ENCODE results near the gene SLC35D2. TPM values are rescaled to one million over a fixed set of nuclear protein-coding genes. Genes with fewer than 3 reads are reported as not detected.

SLC35D2 gene
- total RNA-seq, 1 experiment from 2014 or later, result 20.1 TPM

GRCh38 chr9:96299823-96300222, 83.7 kb downstream of the SLC35D2 start:
- BruUV-seq (replicated peaks), result no TSS peak
- CTCF ChIA-PET, result no interaction called here
- H3K27me3 Mint-ChIP-seq (ENCODE audit: unreplicated experiment), result no peaks in the 10 kb centered on the region

GRCh38 chr9:96294159-96294545, 89.4 kb downstream of the SLC35D2 start:
- Mint-ChIP-seq H3K27me3 (ENCODE audit: unreplicated experiment) (no peaks in the 10 kb centered on the region), H3K4me3 (ENCODE audit: low read depth, unreplicated experiment) (no peak overlapping the region), H3K27ac (ENCODE audit: unreplicated experiment) (no peak overlapping the region), H3K4me1 (ENCODE audit: low read depth, unreplicated experiment) (no peaks in the 10 kb centered on the region), H3K9me3 (ENCODE audit: low read depth, unreplicated experiment) (no peaks in the 10 kb centered on the region), H3K36me3 (ENCODE audit: insufficient read depth, unreplicated experiment) (no peaks in the 10 kb centered on the region)
- no TSS peak for BruUV-seq (replicated peaks)
- no peak for TF ChIP-seq CTCF (IDR thresholded peaks at IDR 0.05; ENCODE audit: unreplicated experiment)
- no peak for DNase-seq
- intact Hi-C loops (cut with micrococcal nuclease; ENCODE audit: unreplicated experiment), result no loop called here
- CTCF ChIA-PET, result no interaction called here

More at GRCh38 chr9:96299823-96300222, 83.7 kb downstream of the SLC35D2 start:
- DNase-seq, result no peak
- TF ChIP-seq CTCF (IDR thresholded peaks at IDR 0.05; ENCODE audit: unreplicated experiment), result no peak
- Mint-ChIP-seq H3K9me3 (ENCODE audit: low read depth, unreplicated experiment) (peaks cover 6% of the 10 kb centered on the region), H3K36me3 (ENCODE audit: insufficient read depth, unreplicated experiment) (no peaks in the 10 kb centered on the region), H3K27ac (ENCODE audit: unreplicated experiment) (no peak overlapping the region), H3K4me1 (ENCODE audit: low read depth, unreplicated experiment) (no peaks in the 10 kb centered on the region), H3K4me3 (ENCODE audit: low read depth, unreplicated experiment) (no peak overlapping the region)
- intact Hi-C loops (cut with micrococcal nuclease; ENCODE audit: unreplicated experiment), result no loop called here

- H3K27ac Mint-ChIP-seq (ENCODE audit: unreplicated experiment), result no peak overlapping the region
- no peak for DNase-seq
- CTCF ChIA-PET, result no interaction called here
Observed at GRCh38 chr9:96293498-96294158, 89.9 kb downstream of the SLC35D2 start.

GRCh38 chr9:96289392-96289791, 94.1 kb downstream of the SLC35D2 start:
- intact Hi-C loops (cut with micrococcal nuclease; ENCODE audit: unreplicated experiment), result no loop called here
- no peaks in the 10 kb centered on the region for H3K4me1 Mint-ChIP-seq (ENCODE audit: low read depth, unreplicated experiment)
- no TSS peak for BruUV-seq (replicated peaks)
- no peaks in the 10 kb centered on the region for H3K27me3 Mint-ChIP-seq (ENCODE audit: unreplicated experiment)
- CTCF ChIA-PET, result no interaction called here
- no peaks in the 10 kb centered on the region for H3K36me3 Mint-ChIP-seq (ENCODE audit: insufficient read depth, unreplicated experiment)
- no peak overlapping the region for H3K4me3 Mint-ChIP-seq (ENCODE audit: low read depth, unreplicated experiment)
- no peaks in the 10 kb centered on the region for H3K9me3 Mint-ChIP-seq (ENCODE audit: low read depth, unreplicated experiment)
- no peak for DNase-seq
- TF ChIP-seq CTCF (IDR thresholded peaks at IDR 0.05; ENCODE audit: unreplicated experiment), result no peak
- H3K27ac Mint-ChIP-seq (ENCODE audit: unreplicated experiment), result no peak overlapping the region

More at GRCh38 chr9:96293498-96294158, 89.9 kb downstream of the SLC35D2 start:
- no peaks in the 10 kb centered on the region for H3K36me3 Mint-ChIP-seq (ENCODE audit: insufficient read depth, unreplicated experiment)
- intact Hi-C loops (cut with micrococcal nuclease; ENCODE audit: unreplicated experiment), result no loop called here
- no peaks in the 10 kb centered on the region for H3K9me3 Mint-ChIP-seq (ENCODE audit: low read depth, unreplicated experiment)
- no peaks in the 10 kb centered on the region for H3K27me3 Mint-ChIP-seq (ENCODE audit: unreplicated experiment)
- no TSS peak for BruUV-seq (replicated peaks)
- H3K4me3 Mint-ChIP-seq (ENCODE audit: low read depth, unreplicated experiment), result no peak overlapping the region
- H3K4me1 Mint-ChIP-seq (ENCODE audit: low read depth, unreplicated experiment), result no peaks in the 10 kb centered on the region
- no peak for TF ChIP-seq CTCF (IDR thresholded peaks at IDR 0.05; ENCODE audit: unreplicated experiment)
